ENCODE results near the gene APELA.

DNA sequence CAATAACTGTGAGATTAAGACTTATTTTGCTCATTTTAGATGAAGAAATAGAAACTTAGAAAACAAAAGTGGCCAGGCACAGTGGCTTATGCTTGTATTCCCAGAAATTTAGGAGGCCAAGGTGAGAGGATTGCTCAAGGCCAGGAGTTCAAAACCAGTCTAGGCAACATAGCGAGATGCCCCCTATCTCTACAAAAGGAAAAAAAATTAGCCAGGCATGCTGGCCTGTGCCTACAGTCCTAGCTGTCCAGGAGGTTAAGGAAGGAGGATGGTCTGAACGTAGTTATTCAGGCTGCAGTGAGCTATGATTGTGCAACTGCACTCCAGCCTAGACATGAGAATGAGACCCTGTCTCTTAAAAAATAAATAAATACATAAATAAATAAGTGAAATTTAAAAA lies 28.0 kb downstream of the APELA start:
- TF ChIP-seq CTCF (IDR thresholded peaks at IDR 0.05; ENCODE audit: low read length) (no peak), EZH2 (IDR thresholded peaks at IDR 0.05; ENCODE audit: borderline replicate concordance, low read length) (no peak)

Data from OCI-LY1 (cell line).